Embryonic facial prominence (tissue), 1 donor: ENCODE data around the gene CDH8.
"Not testable (repeated sequence)": the region's sequence is repeated elsewhere in the genome, so short reads cannot be mapped to it uniquely, and the experiment has no call there.

Experiments
- DNase-seq: peaks from one replicate; pipeline ENCODE4 v3.0.0-alpha.2; 2016; ENCODE audit errors: extremely low spot score

CDH8 gene

DNA sequence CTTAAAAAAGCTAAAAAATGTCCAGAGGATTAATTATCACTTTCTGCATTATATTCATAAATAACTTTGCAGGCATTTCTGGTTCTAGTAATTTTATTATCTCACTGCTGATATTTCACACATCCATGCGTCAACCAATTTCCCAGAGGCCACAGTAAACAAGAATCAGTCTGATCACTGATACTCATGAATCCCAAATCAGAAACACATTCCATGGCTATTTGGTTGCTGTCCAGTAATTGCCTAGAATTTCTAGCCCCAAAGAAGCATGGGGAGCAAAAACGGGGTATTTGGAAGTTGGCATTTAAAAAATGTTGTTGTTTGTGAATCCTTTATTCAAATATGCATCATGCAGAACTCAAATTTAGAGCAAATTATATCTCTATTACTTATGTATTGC, 244.8 kb downstream of the CDH8 start:
- DNase-seq: no peak

DNA sequence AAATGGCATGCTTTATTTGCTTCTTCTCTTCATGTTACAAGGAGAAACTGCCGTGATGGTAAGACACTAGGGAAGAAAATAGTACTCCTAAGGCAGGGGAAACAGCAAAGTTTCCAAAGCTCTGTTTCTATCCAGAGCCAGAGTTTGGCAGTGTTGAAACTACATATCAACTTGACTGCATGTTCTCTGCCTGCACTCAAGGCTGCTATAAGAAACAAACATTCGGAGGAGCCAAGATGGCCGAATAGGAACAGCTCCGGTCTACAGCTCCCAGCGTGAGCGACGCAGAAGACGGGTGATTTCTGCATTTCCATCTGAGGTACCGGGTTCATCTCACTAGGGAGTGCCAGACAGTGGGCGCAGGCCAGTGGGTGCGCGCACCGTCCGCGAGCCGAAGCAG, 254.4 kb downstream of the CDH8 start:
- DNase-seq: not testable (repeated sequence)

- DNase-seq: no peak
These were observed 256.1 kb downstream of the CDH8 start for GRCh38 chr16:61780161-61780560.

GRCh38 chr16:61770301-61770700, 265.9 kb downstream of the CDH8 start:
- no peak for DNase-seq

- no peak for DNase-seq
These were observed 272.2 kb downstream of the CDH8 start for GRCh38 chr16:61763991-61764390.

- no peak for DNase-seq
These were observed 273.2 kb downstream of the CDH8 start for GRCh38 chr16:61763013-61763412.

GRCh38 chr16:61730997-61731396, 305.2 kb downstream of the CDH8 start:
- no peak for DNase-seq

- no peak for DNase-seq
These were observed 309.5 kb downstream of the CDH8 start for GRCh38 chr16:61726701-61727100.

DNA sequence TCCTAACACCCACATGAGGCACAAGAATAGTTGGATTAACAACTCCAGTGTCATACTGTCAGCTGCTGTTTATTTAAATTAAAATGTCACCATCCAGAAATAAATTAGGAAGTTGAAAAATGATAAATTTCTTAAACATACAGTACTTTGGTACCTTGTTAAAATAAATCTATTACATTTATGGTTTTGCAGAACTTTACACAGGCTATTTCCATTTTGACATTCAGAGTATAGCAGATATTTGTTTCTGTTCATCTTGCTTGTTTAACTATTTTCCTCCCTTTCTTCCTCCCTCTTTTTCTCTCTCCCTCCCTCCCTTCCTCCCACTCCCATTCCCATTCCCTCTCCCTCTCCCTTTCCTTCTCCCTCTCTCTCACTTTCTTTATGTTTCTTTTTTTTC, 310.1 kb downstream of the CDH8 start:
- DNase-seq: no peak

DNA sequence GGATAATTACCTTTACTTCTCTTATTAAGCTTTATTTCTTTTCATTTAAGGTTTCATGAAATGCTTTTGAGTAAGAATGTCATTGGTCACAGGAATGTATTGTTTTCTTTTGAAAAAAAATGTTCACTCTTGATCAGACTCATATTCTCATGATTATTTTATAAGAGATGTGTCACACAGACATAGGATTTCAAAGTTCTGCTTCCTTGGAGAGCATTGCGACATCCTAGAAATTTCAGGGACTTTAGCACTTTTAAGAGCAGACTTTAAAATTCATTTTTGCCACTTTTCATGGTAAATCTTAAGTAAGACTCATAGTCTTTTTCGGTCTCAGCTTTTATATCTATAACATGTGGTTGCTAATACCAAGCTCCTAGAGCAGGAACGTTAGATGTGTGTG, 314.7 kb downstream of the CDH8 start:
- no peak for DNase-seq

GRCh38 chr16:61715393-61715792, 320.8 kb downstream of the CDH8 start:
- no peak for DNase-seq

DNA sequence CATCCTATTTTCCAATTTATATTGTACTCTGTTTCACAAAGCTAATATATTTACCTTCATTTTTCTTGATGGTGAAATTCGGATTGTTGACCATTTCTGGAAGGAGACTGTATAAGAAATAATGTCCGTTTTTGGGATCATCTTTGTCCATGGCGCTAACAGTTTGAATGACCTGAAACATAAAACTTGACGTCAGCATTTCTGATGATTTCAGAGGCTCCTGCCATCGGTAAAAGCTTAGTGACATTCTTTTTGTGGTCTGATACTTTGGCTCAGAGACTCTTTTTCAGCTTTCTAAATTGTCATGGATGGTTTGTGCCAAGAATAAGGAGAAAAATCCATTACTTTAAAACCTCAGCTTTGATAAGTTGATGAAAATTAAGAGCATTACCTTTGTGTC, 322.5 kb downstream of the CDH8 start:
- no peak for DNase-seq

DNA sequence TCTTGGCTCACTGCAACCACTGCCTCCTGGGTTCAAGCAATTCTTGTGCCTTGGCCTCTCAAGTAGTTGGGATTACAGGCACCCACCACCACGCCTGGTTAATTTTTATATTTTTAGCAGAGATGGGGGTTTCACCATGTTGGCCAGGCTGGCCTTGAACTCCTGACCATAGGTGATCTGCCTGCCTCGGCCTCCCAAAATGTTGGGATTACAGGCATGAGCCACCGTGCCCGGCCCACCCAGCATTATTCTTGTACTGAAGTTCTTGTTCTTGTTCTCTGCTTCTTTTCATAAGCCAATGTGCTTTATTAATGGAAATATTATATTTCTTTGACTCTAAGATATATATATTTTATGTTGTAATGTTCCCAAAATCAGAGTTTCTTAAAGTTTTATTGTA, 336.6 kb downstream of the CDH8 start:
- not testable (repeated sequence) for DNase-seq

GRCh38 chr16:61684541-61684940, 351.7 kb downstream of the CDH8 start:
- no peak for DNase-seq

DNA sequence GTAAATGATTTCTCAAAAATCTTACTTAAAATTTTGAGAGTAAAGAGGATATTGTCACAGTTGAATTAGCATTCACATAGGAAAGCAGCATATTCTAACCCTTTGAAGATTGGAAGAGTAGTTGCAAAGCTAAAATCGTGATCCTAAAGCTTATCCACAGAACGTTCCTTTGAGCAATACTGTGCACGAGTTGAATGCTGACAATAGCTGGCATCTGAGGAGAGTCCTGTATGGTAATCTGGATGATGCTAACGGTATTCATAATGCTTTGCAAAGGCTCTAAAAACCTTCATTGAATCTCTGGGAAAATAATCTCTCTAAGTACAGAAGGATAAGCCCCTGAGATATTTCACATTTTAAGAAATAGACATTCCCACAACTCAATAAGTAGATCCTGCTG, 354.6 kb downstream of the CDH8 start:
- DNase-seq: no peak

DNA sequence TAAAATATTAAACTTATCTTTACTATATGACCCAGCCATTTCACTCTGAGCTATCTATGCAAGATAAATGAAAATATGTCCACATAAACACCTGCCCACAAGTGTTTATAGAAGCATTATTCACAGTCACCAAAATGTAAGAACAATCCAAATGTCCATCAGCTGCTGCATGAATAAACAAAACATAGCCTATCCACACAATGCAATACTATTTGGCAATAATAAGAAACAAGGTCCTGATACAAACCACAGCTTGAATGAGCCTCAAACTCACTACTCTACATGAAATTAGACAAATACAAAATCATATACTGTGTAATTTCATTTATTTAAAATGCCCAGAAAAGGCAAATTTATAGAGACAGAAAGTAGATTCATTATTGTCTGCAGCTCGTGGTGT, 355.1 kb downstream of the CDH8 start:
- no peak for DNase-seq

- no peak for DNase-seq
These were observed 358.1 kb downstream of the CDH8 start for GRCh38 chr16:61678182-61678581.

DNA sequence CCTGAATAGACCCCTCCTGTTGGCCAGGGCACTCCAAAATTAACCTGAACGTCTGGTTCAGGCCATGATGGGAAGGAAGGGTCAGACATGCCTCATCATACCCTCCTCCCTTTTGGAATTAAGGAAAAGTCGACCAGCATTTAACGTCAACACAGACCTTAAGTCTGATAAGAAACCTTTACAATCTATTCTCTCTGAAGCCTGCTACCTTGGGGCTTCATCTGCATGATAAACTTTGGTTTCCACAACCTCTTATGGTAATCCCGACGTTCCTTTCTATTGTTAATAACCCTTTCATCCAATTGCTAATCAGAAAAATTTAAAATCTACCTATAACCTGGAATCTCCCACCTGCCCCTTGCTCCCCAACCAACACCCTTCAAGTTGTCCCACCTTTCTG, 358.5 kb downstream of the CDH8 start:
- DNase-seq: no peak

- DNase-seq: no peak
These were observed 359.5 kb downstream of the CDH8 start for GRCh38 chr16:61676740-61677139.

DNA sequence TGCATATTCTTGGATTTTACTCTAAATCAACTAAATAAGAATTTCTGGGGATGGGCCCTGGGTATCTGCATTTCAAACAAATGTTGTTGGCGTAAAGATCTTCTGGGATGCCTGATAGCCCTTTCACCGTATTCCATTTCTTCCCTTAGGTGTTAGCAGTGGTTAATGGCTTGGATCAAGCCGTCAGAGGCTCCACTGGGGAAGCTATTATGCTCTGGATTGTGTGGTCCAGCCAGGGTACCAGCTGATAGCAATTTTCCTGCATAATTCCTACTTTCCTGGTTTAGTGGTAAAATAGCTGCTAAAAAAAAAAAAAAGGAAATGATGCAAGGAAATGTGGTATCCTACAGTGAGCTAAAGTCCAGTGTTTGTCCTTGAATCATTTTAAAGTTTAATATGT, 365.1 kb downstream of the CDH8 start:
- DNase-seq: no peak

DNA sequence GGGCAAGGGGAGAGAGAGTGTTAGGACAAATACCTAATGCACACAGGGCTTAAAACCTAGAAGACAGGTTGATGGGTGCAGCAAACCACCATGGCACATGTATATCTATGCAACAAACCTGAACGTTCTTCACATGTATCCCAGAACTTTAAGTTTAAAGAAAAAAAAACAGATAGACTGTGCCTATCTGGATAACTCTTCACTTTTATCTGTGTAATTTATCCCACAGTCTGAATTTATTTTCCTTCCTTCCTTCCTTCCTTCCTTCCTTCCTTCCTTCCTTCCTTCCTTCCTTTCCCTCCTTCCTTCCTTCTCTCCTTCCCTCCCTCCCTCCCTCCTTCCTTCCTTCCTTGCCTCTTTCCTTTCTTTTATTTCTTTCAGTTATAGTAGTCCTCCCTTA, 370.7 kb downstream of the CDH8 start:
- no peak for DNase-seq

DNA sequence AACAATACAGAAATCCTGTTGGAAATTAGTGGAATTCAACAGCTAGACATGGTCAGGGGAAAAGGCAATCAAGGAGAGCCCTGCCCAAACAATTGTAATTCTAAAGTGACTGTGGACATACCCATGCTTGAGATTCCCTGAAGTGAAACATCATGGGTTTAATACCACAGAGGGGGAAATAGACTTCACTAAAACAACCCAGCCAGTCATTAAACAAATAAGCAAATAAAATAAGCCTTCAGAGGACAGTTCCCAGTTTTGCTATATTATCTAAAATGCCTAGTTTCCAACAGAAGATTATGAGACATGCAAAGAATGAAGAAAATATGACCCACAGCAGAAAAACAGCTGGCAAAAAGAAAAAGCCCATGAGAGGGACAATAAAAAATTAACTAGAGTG, 376.3 kb downstream of the CDH8 start:
- DNase-seq: no peak

- DNase-seq: no peak
These were observed 381.3 kb downstream of the CDH8 start for GRCh38 chr16:61654962-61655361.

DNA sequence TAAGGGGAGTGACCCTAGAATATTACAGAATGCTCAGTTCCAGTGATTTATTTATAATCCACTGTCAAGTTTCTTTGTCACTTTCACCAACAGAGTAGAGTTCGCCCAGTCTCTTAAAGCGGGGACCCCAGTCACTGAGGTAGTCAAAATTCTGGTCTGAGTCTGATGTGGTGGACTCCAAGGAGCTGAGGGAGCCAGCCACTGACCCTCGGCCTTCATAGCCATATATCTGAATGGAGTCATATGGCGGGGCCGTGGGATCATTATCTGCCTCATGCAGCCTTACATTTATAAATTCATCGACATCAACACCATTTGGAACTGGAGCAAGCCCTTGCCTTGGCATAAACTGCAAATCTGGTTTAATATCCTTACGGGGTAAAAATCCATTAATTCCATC, 382.7 kb downstream of the CDH8 start:
- no peak for DNase-seq

GRCh38 chr16:61645561-61645960, 390.7 kb downstream of the CDH8 start:
- no peak for DNase-seq
